Anterior cingulate cortex (tissue), 58 donors: Measurements from ENCODE around the gene FAM163B.

Experiments
- DNase-seq, 58 donors: peaks; one replicate each; lab custom pipeline; 2025; lab: John Stamatoyannopoulos, UW

Gene FAM163B

GRCh38 chr9:133621725-133622267 lies 12.6 kb upstream of the FAM163B start:
- no peak for DNase-seq

GRCh38 chr9:133619791-133620190 lies 10.6 kb upstream of the FAM163B start:
- peak in 4 of 58 donors; percentile 11 to 27 (median 22) for DNase-seq

- DNase-seq = no peak
Measured at GRCh38 chr9:133618726-133619125, 9.5 kb upstream of the FAM163B start.

- no peak for DNase-seq
Measured at GRCh38 chr9:133616643-133617405, 7.6 kb upstream of the FAM163B start.

GRCh38 chr9:133615606-133616188 lies 6.5 kb upstream of the FAM163B start:
- DNase-seq = no peak

GRCh38 chr9:133615186-133615585 lies 6.0 kb upstream of the FAM163B start:
- no peak for DNase-seq

- DNase-seq = no peak
Measured at GRCh38 chr9:133614678-133615077, 5.5 kb upstream of the FAM163B start.

- no peak for DNase-seq
Measured at GRCh38 chr9:133614056-133614455, 4.9 kb upstream of the FAM163B start.

GRCh38 chr9:133613432-133613831 lies 4.2 kb upstream of the FAM163B start:
- DNase-seq = no peak

- DNase-seq = no peak
Measured at GRCh38 chr9:133612816-133613215, 3.6 kb upstream of the FAM163B start.

- peak in 16 of 58 donors; percentile 13 to 68 (median 41) for DNase-seq
Measured at GRCh38 chr9:133612051-133612450, 2.9 kb upstream of the FAM163B start.

- no peak for DNase-seq
Measured at GRCh38 chr9:133610845-133611244, 1.7 kb upstream of the FAM163B start.

- DNase-seq = no peak
Measured at GRCh38 chr9:133608889-133609288, 300 bp downstream of the FAM163B start.

GRCh38 chr9:133608382-133608781 lies 807 bp downstream of the FAM163B start:
- no peak for DNase-seq

GRCh38 chr9:133607976-133608375 lies 1.2 kb downstream of the FAM163B start:
- no peak for DNase-seq

GRCh38 chr9:133607381-133607780 lies 1.8 kb downstream of the FAM163B start:
- no peak for DNase-seq

GRCh38 chr9:133606708-133607025 lies 2.5 kb downstream of the FAM163B start:
- DNase-seq = no peak

- DNase-seq = no peak
Measured at GRCh38 chr9:133605856-133606707, 3.1 kb downstream of the FAM163B start.

- no peak for DNase-seq
Measured at GRCh38 chr9:133605446-133605845, 3.7 kb downstream of the FAM163B start.

GRCh38 chr9:133604856-133605255 lies 4.3 kb downstream of the FAM163B start:
- DNase-seq = no peak

- DNase-seq = no peak
Measured at GRCh38 chr9:133604214-133604613, 5.0 kb downstream of the FAM163B start.
